NT2/D1 (cell line): ENCODE data around the gene LRRC52.

Source experiments
- YY1 ChIP-seq: IDR thresholded peaks from 2 replicates; pipeline ENCODE4 v1.6.1; 2011; ENCODE audit not compliant: insufficient read length, insufficient read depth
- ZNF274 ChIP-seq: IDR thresholded peaks from 2 replicates; pipeline ENCODE4 v1.6.1; 2011; ENCODE audit warnings: mild to moderate bottlenecking, low read depth, low read length

DNA sequence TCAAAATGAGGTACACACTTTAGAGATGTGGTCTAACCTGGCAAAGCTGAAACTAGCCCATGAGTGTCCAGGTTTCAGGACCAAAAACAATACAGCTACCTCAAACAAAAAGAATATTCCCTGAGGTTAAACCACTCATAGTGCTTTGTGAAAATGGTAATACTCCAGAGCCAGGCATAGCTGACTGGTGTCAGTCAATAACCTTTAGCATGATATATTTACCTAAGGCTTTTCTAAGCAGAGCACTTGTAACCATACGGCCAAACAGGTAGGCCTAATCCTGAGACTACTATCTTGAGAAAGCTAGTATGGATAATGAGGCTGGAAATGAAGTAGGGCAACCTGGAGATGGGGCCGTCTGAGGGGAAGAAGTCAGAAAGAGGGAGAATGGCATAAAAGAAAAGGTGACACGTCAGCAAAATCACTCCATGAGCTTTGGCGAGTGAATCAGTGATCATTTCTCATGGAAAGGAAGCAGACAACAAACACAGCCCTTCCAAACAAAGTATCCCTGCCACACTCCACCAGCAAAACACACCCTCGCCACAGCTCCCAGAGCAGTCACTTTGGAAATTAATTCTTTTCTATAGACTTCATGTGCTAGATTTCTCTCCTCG is 1.7 kb upstream of the LRRC52 start:
- TF ChIP-seq YY1 (no peak), ZNF274 (no peak)
